IgD-negative memory B cell (primary cell): ENCODE data around the gene PFN1. TPM values are rescaled to one million over a fixed set of nuclear protein-coding genes. Genes with fewer than 3 reads are reported as not detected.
A peak's percentile ranks its signal among the peaks of the same experiment; 100 is the strongest.

Source experiments
- H3K27ac Mint-ChIP-seq, 3 donors: one replicate each; pipeline ENCODE4 v1.8.0; 2020 to 2022; ENCODE audit warnings: mild to moderate bottlenecking in 3 of 3, mixed read lengths in 3 of 3, moderate library complexity in 1 of 3
- H3K27me3 Mint-ChIP-seq: one replicate; pipeline ENCODE4 v1.8.0; 2021; ENCODE audit warnings: mixed read lengths
- H3K36me3 Mint-ChIP-seq: one replicate; pipeline ENCODE4 v1.8.0; 2020; ENCODE audit warnings: mild to moderate bottlenecking, mixed read lengths
- H3K4me1 Mint-ChIP-seq, 3 donors: one replicate each; pipeline ENCODE4 v1.8.0; 2020 to 2022; ENCODE audit warnings: mixed read lengths in 3 of 3, mild to moderate bottlenecking in 1 of 3
- H3K4me3 Mint-ChIP-seq, 4 donors: one replicate each; pipeline ENCODE4 v1.8.0; 2020 to 2022; ENCODE audit warnings: mild to moderate bottlenecking in 4 of 4, mixed read lengths in 4 of 4, moderate library complexity in 3 of 4
- H3K9me3 Mint-ChIP-seq, 3 donors: one replicate each; pipeline ENCODE4 v1.8.0; 2020 to 2021; ENCODE audit warnings: mixed read lengths in 3 of 3, mild to moderate bottlenecking in 1 of 3
- polyA plus RNA-seq: library from polyadenylated mRNA; unstranded; fragments of 300-500 nt; fragmentation: Illumina TruSeq; gene quantifications from one replicate; pipeline ENCODE4 v1.2.3, GENCODE V29; 2021

Gene PFN1
- polyA plus RNA-seq = 1,903 TPM

- peak within 1 kb of the TSS; percentile 95 to 99 (median 97) for H3K27ac Mint-ChIP-seq
- no peaks in the 10 kb centered on the region for H3K9me3 Mint-ChIP-seq
- H3K4me1 Mint-ChIP-seq = peaks cover 25 to 30% (median 30%) of the 10 kb centered on the region in 3 donors
- no peaks in the 10 kb centered on the region for H3K27me3 Mint-ChIP-seq
- peaks cover 3% of the 10 kb centered on the region for H3K36me3 Mint-ChIP-seq
- peak within 1 kb of the TSS; percentile 91 to 99 (median 96) for H3K4me3 Mint-ChIP-seq
Measured at GRCh38 chr17:4948166-4948930, at the start of gene PFN1. Gene PFN1 (minus strand): TSS chr17:4948530. CDS start chr17:4948394, 136 bp downstream.

- Mint-ChIP-seq H3K4me3 (peak within 1 kb of the TSS; percentile 84 to 95 (median 92)), H3K36me3 (peaks cover 10% of the 10 kb centered on the region), H3K27ac (peak within 1 kb of the TSS; percentile 22 to 71 (median 69)), H3K27me3 (no peaks in the 10 kb centered on the region), H3K4me1 (peaks cover 11 to 15% (median 12%) of the 10 kb centered on the region in 3 donors), H3K9me3 (no peaks in the 10 kb centered on the region)
Measured at GRCh38 chr17:4997302-4998026, 49.1 kb upstream of the PFN1 start, which contains the start of the genes INCA1 and KIF1C. Gene INCA1 (minus strand): TSS chr17:4997522. CDS start chr17:4994437, 3,085 bp downstream. Gene KIF1C (plus strand): TSS chr17:4997950. CDS start chr17:5000247, 2,297 bp downstream.

- peaks cover 7 to 10% (median 9%) of the 10 kb centered on the region in 3 donors for H3K4me1 Mint-ChIP-seq
Measured at GRCh38 chr17:4994081-4994595, 45.8 kb upstream of the PFN1 start.

DNA sequence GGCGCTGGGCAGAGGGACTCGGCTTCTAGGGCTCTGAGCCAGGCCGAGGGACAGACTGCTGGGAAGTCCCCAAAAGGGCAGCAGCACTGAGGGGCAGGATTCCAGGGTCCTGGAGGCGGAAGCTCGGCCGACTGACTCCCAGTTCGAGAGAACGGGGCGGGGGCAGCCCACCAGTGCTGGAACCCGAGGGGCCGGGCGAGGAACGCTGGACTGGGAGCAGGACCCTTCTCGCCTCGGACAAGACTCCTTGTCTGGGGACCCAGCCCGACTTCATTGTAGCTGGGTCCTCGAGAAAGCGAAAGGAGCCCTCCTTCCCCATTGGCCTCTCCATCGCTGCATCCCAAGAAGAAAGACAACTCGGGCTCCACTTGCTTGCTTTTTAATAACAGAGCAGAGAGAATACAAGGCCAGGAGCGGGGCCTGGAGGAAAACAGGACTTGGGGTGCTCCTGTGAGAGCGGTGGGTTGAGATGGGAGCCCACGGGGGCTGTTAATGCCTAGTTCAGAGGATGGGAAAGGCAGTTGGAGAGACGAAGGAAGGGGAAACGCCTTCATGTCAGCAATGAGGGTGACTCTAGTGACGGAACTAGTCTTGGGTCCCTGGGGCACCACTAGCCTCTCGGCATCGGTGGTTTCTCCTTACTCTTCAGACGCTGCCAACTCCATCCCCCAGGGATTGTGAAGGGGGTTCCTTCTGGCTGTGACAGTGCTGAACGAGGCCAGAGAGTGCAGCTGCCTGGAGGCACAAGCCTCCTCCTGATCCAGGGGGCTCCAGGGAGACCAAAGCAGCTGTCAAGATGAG is 39.6 kb upstream of the PFN1 start:
- Mint-ChIP-seq H3K36me3 (peaks cover 3% of the 10 kb centered on the region), H3K4me3 (peak overlapping the region; percentile 89 to 97 (median 96)), H3K4me1 (peaks cover 13 to 30% (median 27%) of the 10 kb centered on the region in 3 donors), H3K27ac (peak overlapping the region; percentile 75 to 96 (median 95)), H3K27me3 (no peaks in the 10 kb centered on the region), H3K9me3 (no peaks in the 10 kb centered on the region)

More at GRCh38 chr17:4994081-4994595, 45.8 kb upstream of the PFN1 start:
- no peak overlapping the region for H3K27ac Mint-ChIP-seq
- peak overlapping the region in 1 of 4 donors; percentile 65 for H3K4me3 Mint-ChIP-seq
- H3K27me3 Mint-ChIP-seq = no peaks in the 10 kb centered on the region
- H3K36me3 Mint-ChIP-seq = peaks cover 2% of the 10 kb centered on the region
- H3K9me3 Mint-ChIP-seq = no peaks in the 10 kb centered on the region

GRCh38 chr17:4986951-4987766 is 38.8 kb upstream of the PFN1 start, which contains the start of gene CAMTA2:
Gene CAMTA2 (minus strand): TSS chr17:4987675. CDS start chr17:4986222, 1,453 bp downstream.
- no peaks in the 10 kb centered on the region for H3K27me3 Mint-ChIP-seq
- peak within 1 kb of the TSS; percentile 75 to 96 (median 95) for H3K27ac Mint-ChIP-seq
- peaks cover 13 to 30% (median 27%) of the 10 kb centered on the region in 3 donors for H3K4me1 Mint-ChIP-seq
- peaks cover 3% of the 10 kb centered on the region for H3K36me3 Mint-ChIP-seq
- peak within 1 kb of the TSS; percentile 89 to 97 (median 96) for H3K4me3 Mint-ChIP-seq
- no peaks in the 10 kb centered on the region for H3K9me3 Mint-ChIP-seq

- H3K4me3 Mint-ChIP-seq = peak overlapping the region; percentile 89 to 97 (median 96)
- peaks cover 7% of the 10 kb centered on the region for H3K36me3 Mint-ChIP-seq
- no peaks in the 10 kb centered on the region for H3K9me3 Mint-ChIP-seq
- no peaks in the 10 kb centered on the region for H3K27me3 Mint-ChIP-seq
- H3K4me1 Mint-ChIP-seq = peaks cover 13 to 35% (median 27%) of the 10 kb centered on the region in 3 donors
- peak overlapping the region; percentile 75 to 95 (median 90) for H3K27ac Mint-ChIP-seq
Measured at GRCh38 chr17:4986403-4986802, 38.1 kb upstream of the PFN1 start.

GRCh38 chr17:4982305-4982704 is 34.0 kb upstream of the PFN1 start:
- Mint-ChIP-seq H3K9me3 (no peaks in the 10 kb centered on the region), H3K27me3 (no peaks in the 10 kb centered on the region), H3K4me3 (peak overlapping the region in 1 of 4 donors; percentile 7), H3K36me3 (peaks cover 8% of the 10 kb centered on the region), H3K4me1 (peaks cover 24 to 38% (median 28%) of the 10 kb centered on the region in 3 donors), H3K27ac (peak overlapping the region in 1 of 3 donors; percentile 1)

DNA sequence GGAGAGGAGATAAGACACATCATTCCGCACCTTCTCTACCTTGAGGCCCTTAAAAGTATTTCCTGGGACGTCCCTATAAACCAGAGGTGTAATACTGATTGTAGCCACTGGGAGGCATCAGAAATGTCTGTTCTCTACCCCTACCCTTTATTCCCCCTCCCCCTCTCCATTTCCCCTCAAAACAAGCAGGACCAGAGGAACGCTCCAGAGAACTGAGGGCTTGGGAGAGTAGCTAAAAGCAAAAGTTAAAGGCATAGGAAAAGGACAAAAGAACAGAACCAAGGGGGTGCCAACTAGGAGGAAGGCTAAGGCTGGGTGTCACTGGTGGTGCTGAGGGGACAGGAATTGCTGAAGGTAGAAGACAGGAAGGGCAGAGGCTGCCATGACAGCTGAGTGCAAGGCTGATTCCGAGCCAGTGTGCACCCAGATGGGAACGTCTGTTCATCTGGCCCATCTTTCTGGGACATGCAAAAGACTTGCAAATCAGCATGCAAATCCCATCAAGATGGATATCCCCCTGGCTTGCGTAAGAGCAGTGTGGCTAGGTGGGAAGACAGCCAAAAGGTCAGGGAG is 32.4 kb upstream of the PFN1 start:
- Mint-ChIP-seq H3K9me3 (no peaks in the 10 kb centered on the region), H3K4me3 (peak overlapping the region in 3 of 4 donors; percentile 34 to 58 (median 37)), H3K36me3 (peaks cover 8% of the 10 kb centered on the region), H3K27ac (peak overlapping the region; percentile 27 to 88 (median 30)), H3K4me1 (peaks cover 20 to 31% (median 20%) of the 10 kb centered on the region in 3 donors), H3K27me3 (no peaks in the 10 kb centered on the region)

- H3K36me3 Mint-ChIP-seq = peaks cover 8% of the 10 kb centered on the region
- H3K27me3 Mint-ChIP-seq = no peaks in the 10 kb centered on the region
- H3K9me3 Mint-ChIP-seq = no peaks in the 10 kb centered on the region
- H3K4me1 Mint-ChIP-seq = peaks cover 16 to 26% (median 19%) of the 10 kb centered on the region in 3 donors
- H3K4me3 Mint-ChIP-seq = peak overlapping the region in 3 of 4 donors; percentile 5 to 71 (median 71)
- H3K27ac Mint-ChIP-seq = peak overlapping the region; percentile 7 to 76 (median 57)
Measured at GRCh38 chr17:4978726-4979125, 30.4 kb upstream of the PFN1 start.

GRCh38 chr17:4974115-4974670 is 25.9 kb upstream of the PFN1 start:
- no peaks in the 10 kb centered on the region for H3K27me3 Mint-ChIP-seq
- peaks cover 5 to 14% (median 8%) of the 10 kb centered on the region in 3 donors for H3K4me1 Mint-ChIP-seq
- peak overlapping the region in 1 of 3 donors; percentile 50 for H3K27ac Mint-ChIP-seq
- H3K4me3 Mint-ChIP-seq = no peak overlapping the region
- no peaks in the 10 kb centered on the region for H3K36me3 Mint-ChIP-seq
- no peaks in the 10 kb centered on the region for H3K9me3 Mint-ChIP-seq

- Mint-ChIP-seq H3K27me3 (no peaks in the 10 kb centered on the region), H3K9me3 (no peaks in the 10 kb centered on the region), H3K36me3 (no peaks in the 10 kb centered on the region), H3K4me1 (peaks cover 2 to 14% (median 2%) of the 10 kb centered on the region in 3 donors), H3K27ac (peak overlapping the region in 1 of 3 donors; percentile 50), H3K4me3 (no peak overlapping the region)
Measured at GRCh38 chr17:4973256-4974114, 25.2 kb upstream of the PFN1 start.

DNA sequence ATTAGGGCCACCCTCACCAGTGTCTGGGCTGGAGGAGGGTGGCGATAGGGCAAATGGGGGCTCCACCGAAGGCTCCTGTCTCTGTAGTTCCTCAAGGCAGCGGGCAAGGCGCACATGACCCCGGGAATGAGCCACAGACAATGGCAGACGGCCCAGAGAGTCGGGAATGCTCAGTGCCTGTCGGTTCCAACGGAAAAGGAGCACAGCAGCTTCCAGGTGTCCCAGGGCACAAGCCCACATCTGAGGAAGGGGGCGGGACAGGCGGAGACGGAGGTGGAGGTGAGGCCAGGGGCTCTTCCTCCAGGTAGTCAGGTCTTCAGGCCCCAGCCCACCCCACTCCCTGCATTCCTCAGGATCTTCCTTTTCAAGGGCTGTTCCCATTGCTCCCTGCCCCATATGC is 24.4 kb upstream of the PFN1 start:
- Mint-ChIP-seq H3K9me3 (no peaks in the 10 kb centered on the region), H3K4me3 (no peak overlapping the region), H3K4me1 (peaks cover 0 to 11% (median 2%) of the 10 kb centered on the region in 3 donors), H3K27me3 (no peaks in the 10 kb centered on the region), H3K36me3 (no peaks in the 10 kb centered on the region), H3K27ac (no peak overlapping the region)
